ENCODE data around the gene LCAT. TPM values are rescaled to one million over a fixed set of nuclear protein-coding genes. Genes with fewer than 3 reads are reported as not detected.
"Not testable (repeated sequence)": the region's sequence is repeated elsewhere in the genome, so short reads cannot be mapped to it uniquely, and the experiment has no call there.

Gene LCAT
- total RNA-seq, 6 donors from 2014 or later = 21.9 to 117 (median 26.1) TPM

DNA sequence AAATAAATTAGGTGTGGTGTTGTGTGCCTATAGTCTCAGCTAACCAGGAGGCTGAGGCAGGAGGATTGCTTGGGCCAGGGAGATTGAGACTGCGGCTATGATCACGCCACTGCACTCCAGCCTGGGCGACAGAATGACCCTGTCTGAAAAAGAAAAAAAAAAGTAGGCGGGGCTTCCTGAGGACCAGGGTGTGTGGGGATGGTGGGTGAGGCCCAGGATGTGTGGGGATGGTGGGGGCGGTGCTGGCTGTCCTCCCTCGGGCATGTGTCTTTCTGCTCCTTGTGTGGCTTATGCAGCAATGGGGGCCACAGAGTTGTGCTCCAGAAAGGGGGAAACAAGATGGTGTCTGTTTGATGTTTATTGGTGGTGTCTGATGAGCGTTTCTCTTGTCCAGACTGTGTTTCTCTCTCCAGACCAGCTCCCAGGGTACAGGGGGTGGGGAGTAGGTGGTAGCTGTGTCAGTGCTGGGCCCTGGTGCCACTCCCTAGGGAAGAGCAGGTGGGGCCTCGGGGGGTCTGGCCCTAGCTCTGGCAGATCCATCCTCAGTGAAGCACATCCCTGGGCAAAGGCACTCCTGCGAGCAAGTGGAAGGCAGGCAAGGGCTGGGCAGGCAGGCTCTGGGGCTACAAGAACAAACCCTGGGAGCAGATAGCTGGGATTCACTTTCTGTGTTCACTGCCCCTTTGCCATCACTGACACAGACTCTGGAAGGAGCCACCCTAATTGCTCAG, 2.3 kb downstream of the LCAT start:
- no peak overlapping the region for H3K4me3 ChIP-seq
- peak overlapping the region; percentile 2 to 68 (median 25) for H3K27ac ChIP-seq
- WGBS, 2 donors = 79 to 86% methylated on average over 9 of the region's 9 CpGs
- no peaks in the 10 kb centered on the region for H3K27me3 ChIP-seq
- H3K36me3 ChIP-seq = peaks cover 13 to 77% (median 61%) of the 10 kb centered on the region in 4 donors
- H3K9me3 ChIP-seq = no peaks in the 10 kb centered on the region
- no peak for TF ChIP-seq EP300 (IDR thresholded peaks at IDR 0.05)
- TF ChIP-seq, protein P1, sequence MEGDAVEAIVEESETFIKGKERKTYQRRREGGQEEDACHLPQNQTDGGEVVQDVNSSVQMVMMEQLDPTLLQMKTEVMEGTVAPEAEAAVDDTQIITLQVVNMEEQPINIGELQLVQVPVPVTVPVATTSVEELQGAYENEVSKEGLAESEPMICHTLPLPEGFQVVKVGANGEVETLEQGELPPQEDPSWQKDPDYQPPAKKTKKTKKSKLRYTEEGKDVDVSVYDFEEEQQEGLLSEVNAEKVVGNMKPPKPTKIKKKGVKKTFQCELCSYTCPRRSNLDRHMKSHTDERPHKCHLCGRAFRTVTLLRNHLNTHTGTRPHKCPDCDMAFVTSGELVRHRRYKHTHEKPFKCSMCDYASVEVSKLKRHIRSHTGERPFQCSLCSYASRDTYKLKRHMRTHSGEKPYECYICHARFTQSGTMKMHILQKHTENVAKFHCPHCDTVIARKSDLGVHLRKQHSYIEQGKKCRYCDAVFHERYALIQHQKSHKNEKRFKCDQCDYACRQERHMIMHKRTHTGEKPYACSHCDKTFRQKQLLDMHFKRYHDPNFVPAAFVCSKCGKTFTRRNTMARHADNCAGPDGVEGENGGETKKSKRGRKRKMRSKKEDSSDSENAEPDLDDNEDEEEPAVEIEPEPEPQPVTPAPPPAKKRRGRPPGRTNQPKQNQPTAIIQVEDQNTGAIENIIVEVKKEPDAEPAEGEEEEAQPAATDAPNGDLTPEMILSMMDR (IDR thresholded peaks at IDR 0.05) = no peak
- no peak for TF ChIP-seq POLR2A (IDR thresholded peaks at IDR 0.05)
- no peak for TF ChIP-seq POLR2AphosphoS5 (IDR thresholded peaks at IDR 0.05)
- peaks cover 9 to 37% (median 15%) of the 10 kb centered on the region in 4 donors for H3K4me1 ChIP-seq
- DNase-seq (no peak), ATAC-seq (ENCODE audit: low FRiP score in 2 of 2) (no peak)

DNA sequence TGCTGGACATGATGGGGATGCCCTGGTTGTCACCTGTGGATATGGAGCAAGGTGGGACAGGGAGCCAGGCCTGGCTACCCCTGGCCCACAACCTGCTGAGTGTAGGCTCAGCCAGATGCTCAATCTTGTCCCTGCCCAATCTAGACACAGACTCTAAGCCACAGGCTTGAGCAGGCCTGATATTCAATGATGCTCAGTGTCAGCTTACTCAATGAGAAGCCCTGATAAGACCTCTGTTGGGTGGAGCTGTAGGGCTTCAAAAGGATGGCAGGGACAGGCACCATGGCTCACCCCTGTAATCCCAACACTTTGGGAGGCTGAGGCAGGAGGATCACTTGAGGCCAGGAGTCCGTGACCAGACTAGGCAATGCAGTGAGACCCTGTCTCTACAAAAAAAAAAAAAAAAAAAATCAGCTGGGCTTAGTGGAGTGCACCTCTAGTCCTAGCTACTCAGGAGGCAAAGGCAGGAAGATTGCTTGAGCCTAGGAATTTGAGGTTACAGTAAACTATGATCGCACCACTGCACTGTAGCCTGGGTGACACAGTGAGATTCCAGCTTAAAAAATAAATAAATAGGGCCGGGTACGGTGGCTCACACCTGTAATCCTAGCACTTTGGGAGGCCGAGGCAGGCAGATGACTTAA, 3.4 kb downstream of the LCAT start:
- WGBS, 2 donors = 92 to 93% methylated on average over 5 of the region's 5 CpGs
- Histone ChIP-seq H3K9me3 (no peaks in the 10 kb centered on the region), H3K27me3 (no peaks in the 10 kb centered on the region), H3K36me3 (peaks cover 6 to 66% (median 50%) of the 10 kb centered on the region in 4 donors), H3K27ac (peak overlapping the region in 1 of 4 donors; percentile 21), H3K4me3 (no peak overlapping the region), H3K4me1 (peaks cover 9 to 37% (median 15%) of the 10 kb centered on the region in 4 donors)
- ATAC-seq (ENCODE audit: low FRiP score in 2 of 2) = no peak
- DNase-seq = no peak
- TF ChIP-seq, protein P1 (IDR thresholded peaks at IDR 0.05) = no peak
- TF ChIP-seq EP300 (IDR thresholded peaks at IDR 0.05) (no peak), POLR2AphosphoS5 (IDR thresholded peaks at IDR 0.05) (no peak), POLR2A (IDR thresholded peaks at IDR 0.05) (no peak)

DNA sequence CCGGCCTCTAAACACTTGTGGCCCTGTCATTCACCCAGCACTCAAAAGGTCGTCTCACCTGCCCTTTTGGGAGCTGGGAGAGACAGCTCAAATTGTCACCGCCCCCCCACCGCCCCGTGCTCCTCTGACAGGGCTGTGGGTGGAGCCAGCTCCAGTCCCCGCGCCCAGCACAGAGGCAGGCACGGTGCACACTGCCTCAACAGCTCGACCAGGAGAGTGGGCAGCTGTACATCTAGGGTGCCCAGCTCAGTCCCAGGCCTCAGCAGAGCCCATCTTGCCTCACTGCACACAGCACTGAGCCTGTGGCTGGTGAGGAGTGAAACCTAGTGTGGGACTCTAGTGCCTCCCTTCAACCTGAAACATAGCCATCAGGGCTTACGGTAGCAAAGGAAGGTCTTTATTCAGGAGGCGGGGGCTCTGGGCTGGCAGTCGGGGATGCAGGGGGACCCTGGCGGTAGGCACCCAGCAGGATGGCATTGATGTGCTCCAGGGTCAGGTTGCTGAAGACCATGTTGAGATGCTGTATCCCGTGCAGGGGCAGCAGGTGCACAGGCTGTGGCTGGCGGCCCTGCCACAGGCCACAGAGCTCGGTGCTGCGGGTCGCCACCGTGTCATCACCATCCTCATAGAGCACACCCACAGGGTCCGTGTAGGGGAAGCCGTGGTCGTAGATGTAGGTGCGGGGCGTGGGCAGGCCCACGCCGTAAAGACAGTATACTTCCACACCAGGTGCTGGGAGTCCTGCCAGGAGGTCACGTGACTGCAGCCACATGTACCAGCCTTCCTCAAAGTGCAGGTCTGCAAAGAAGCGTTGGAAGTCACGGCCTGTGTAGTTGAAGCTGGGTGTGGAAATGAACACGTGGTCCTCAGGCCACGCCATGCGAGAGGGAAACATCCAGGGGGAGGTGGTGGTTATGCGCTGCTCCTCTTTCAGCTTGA, 4.1 kb downstream of the LCAT start:
- Histone ChIP-seq H3K9me3 (no peaks in the 10 kb centered on the region), H3K27ac (peak overlapping the region in 2 of 4 donors; percentile 21 to 54), H3K27me3 (no peaks in the 10 kb centered on the region), H3K4me1 (peaks cover 16 to 44% (median 22%) of the 10 kb centered on the region in 4 donors), H3K36me3 (peaks cover 0 to 58% (median 47%) of the 10 kb centered on the region in 4 donors), H3K4me3 (no peak overlapping the region)
- ATAC-seq (ENCODE audit: low FRiP score in 2 of 2) (no peak), DNase-seq (no peak)
- TF ChIP-seq EP300 (IDR thresholded peaks at IDR 0.05) = no peak
- TF ChIP-seq, protein P1 (IDR thresholded peaks at IDR 0.05) = no peak
- no peak for TF ChIP-seq POLR2A (IDR thresholded peaks at IDR 0.05)
- no peak for TF ChIP-seq POLR2AphosphoS5 (IDR thresholded peaks at IDR 0.05)
- 63 to 85% methylated on average over 8 to 26 of the region's 33 CpGs for WGBS, 2 donors

DNA sequence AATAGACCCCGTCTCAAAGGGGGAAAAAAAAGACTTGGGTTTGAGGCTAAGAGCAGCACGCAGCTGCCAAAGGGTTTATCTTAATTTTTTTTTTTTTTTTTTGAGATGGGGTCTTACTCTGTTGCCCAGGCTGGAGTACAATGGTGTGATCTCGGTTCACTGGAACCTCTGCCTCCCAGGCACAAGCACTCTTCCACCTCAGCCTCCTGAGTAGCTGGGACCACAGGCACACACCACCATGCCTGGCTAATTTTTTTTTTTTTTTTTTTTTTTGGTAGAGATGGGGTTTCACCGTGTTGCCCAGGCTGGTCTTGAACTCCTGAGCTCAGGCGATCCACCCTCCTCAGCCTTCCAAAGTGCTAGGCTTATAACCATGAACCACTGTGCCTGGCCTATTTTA, 6.2 kb downstream of the LCAT start:
- ATAC-seq (ENCODE audit: low FRiP score in 2 of 2); DNase-seq; H3K27me3 ChIP-seq; H3K9me3 ChIP-seq; H3K4me3 ChIP-seq: not testable (repeated sequence)
- Histone ChIP-seq H3K27ac (peak overlapping the region in 2 of 4 donors; percentile 92 to 97), H3K4me1 (peaks cover 17 to 40% (median 20%) of the 10 kb centered on the region in 4 donors), H3K36me3 (peaks cover 0 to 50% (median 41%) of the 10 kb centered on the region in 4 donors)
- 97 to 98% methylated on average over 5 of the region's 5 CpGs for WGBS, 2 donors
